ENCODE measurements around the gene GMEB2.
A peak's percentile ranks its signal among the peaks of the same experiment; 100 is the strongest.
"Not testable (repeated sequence)": the region's sequence is repeated elsewhere in the genome, so short reads cannot be mapped to it uniquely, and the experiment has no call there.

Gene GMEB2

GRCh38 chr20:63657260-63657936 is 30.5 kb upstream of the GMEB2 start:
- DNase-seq (ENCODE audit: low read depth in 1 of 2, low spot score in 1 of 2) = no peak

GRCh38 chr20:63656451-63656850 is 29.6 kb upstream of the GMEB2 start:
- DNase-seq (ENCODE audit: low read depth in 1 of 2, low spot score in 1 of 2) = no peak

GRCh38 chr20:63655249-63655648 is 28.3 kb upstream of the GMEB2 start:
- no peak for DNase-seq (ENCODE audit: low read depth in 1 of 2, low spot score in 1 of 2)

- DNase-seq (ENCODE audit: low read depth in 1 of 2, low spot score in 1 of 2) = no peak
Observed at GRCh38 chr20:63653974-63654668, 27.2 kb upstream of the GMEB2 start.

- DNase-seq (ENCODE audit: low read depth in 1 of 2, low spot score in 1 of 2) = peak; percentile 44 to 46
Observed at GRCh38 chr20:63653041-63653973, 26.4 kb upstream of the GMEB2 start, which contains the start of gene STMN3. TSS of gene STMN3 (minus strand) at chr20:63653424. CDS start at chr20:63653345, 79 bp downstream.

- no peak for DNase-seq (ENCODE audit: low read depth in 1 of 2, low spot score in 1 of 2)
Observed at GRCh38 chr20:63652192-63652980, 25.5 kb upstream of the GMEB2 start.

GRCh38 chr20:63651942-63652191 is 25.0 kb upstream of the GMEB2 start:
- no peak for DNase-seq (ENCODE audit: low read depth in 1 of 2, low spot score in 1 of 2)

- not testable (repeated sequence) for DNase-seq (ENCODE audit: low read depth in 1 of 2, low spot score in 1 of 2)
Observed at GRCh38 chr20:63650486-63650885, 23.6 kb upstream of the GMEB2 start.

GRCh38 chr20:63648895-63649589 is 22.1 kb upstream of the GMEB2 start:
- no peak for DNase-seq (ENCODE audit: low read depth in 1 of 2, low spot score in 1 of 2)

- DNase-seq (ENCODE audit: low read depth in 1 of 2, low spot score in 1 of 2) = no peak
Observed at GRCh38 chr20:63648190-63648589, 21.3 kb upstream of the GMEB2 start.

GRCh38 chr20:63645218-63645617 is 18.3 kb upstream of the GMEB2 start:
- DNase-seq (ENCODE audit: low read depth in 1 of 2, low spot score in 1 of 2) = no peak

GRCh38 chr20:63643946-63644345 is 17.0 kb upstream of the GMEB2 start:
- DNase-seq (ENCODE audit: low read depth in 1 of 2, low spot score in 1 of 2) = no peak

GRCh38 chr20:63643499-63643898 is 16.6 kb upstream of the GMEB2 start:
- DNase-seq (ENCODE audit: low read depth in 1 of 2, low spot score in 1 of 2) = no peak

- no peak for DNase-seq (ENCODE audit: low read depth in 1 of 2, low spot score in 1 of 2)
Observed at GRCh38 chr20:63642527-63643247, 15.8 kb upstream of the GMEB2 start.

- peak; percentile 98 to 99 for DNase-seq (ENCODE audit: low read depth in 1 of 2, low spot score in 1 of 2)
Observed at GRCh38 chr20:63641792-63642523, 15.1 kb upstream of the GMEB2 start.

GRCh38 chr20:63641146-63641791 is 14.4 kb upstream of the GMEB2 start:
- DNase-seq (ENCODE audit: low read depth in 1 of 2, low spot score in 1 of 2) = no peak

GRCh38 chr20:63640686-63641085 is 13.8 kb upstream of the GMEB2 start:
- DNase-seq (ENCODE audit: low read depth in 1 of 2, low spot score in 1 of 2) = not testable (repeated sequence)

GRCh38 chr20:63640086-63640485 is 13.2 kb upstream of the GMEB2 start:
- DNase-seq (ENCODE audit: low read depth in 1 of 2, low spot score in 1 of 2) = no peak

Data from stimulated activated CD4-positive, alpha-beta T cell treated with anti-CD3 and anti-CD28 coated beads, Interleukin-15, amount 100 ng/mL, for 1 hour (primary cell).